GM12873 (cell line): Measurements from ENCODE around the gene AKR1B1.

Source experiments
- CTCF ChIP-seq: IDR thresholded peaks from 2 replicates; pipeline ENCODE4 v1.5.1; 2012; ENCODE audit warnings: low read depth, mild to moderate bottlenecking, moderate library complexity, low read length, control low read depth; ENCODE audit not compliant: insufficient read depth; ENCODE audit errors: missing control alignments

The AKR1B1 gene

DNA sequence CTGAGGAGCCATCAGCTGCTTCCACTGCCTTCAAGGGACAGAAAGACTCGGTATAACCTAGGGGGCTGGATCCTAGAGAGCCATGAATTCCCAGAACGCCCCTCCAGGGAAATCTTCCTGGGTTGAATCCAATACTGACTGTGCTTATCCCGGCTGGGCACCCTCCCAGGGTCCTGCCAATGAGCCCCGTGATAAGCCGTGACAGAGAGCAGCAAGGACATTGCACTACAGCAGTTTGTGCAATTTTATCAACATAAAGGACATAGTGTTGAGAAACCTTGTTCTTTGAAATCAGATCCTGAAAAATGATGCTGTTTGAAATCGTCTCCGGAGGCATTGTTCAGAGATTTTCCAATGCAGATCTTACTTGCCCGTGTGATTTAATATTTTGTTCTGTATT is 18.8 kb downstream of the AKR1B1 start:
- no peak for TF ChIP-seq CTCF

DNA sequence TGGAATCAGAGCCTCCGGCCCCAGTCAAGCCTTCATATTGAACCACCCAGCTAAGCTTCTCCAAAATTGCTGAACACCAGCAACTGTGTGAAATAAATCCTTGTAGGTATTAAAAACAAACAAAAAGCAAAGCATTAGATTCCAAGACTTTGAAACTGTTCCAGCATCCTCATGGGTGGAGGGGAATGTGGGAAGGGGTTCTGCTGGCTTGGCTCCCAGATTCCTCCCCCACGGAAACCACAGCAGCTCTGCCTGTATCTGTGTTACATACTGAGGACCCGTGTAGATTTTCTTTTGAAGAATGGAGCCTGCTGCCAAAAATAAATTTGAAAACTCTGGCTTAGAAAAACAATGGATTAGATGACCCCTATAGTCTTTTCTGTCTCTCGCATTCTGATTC is 20.0 kb downstream of the AKR1B1 start:
- TF ChIP-seq CTCF, result no peak

DNA sequence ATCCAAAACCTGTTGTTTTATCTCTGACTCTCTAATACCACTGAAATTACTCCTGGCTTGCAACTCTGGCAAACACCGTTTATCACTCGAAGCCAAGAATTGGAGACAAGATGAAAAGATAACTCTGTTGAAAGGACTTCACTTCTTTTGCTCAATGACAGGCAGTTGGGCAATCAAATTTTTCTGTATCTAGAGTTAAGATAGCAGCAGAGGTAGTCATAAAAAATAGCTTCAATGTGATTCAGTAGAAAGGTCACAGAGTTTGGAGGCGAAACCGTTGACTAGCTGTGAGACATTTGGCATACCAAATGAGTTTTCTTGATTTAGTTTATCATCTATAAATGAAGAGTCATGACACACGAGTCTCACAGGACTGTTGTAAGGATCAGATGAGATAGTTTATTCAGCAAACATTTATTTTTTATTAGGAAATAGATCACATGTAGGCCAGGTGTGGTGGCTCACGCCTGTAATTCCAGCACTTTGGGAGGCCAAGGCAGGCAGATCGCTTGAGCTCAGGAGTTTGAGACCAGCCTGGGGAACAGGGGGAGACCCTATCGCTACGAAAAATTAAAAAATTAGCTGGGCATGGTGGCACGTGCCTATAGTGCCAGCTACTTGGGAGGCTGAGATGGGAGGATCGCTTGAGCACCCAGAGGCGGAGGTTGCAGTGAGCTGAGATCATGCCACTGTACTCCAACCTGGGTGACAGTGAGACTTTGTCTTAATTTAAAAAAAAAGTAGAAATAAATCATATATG is 23.6 kb downstream of the AKR1B1 start:
- no peak for TF ChIP-seq CTCF

- no peak for TF ChIP-seq CTCF
Observed at GRCh38 chr7:134434701-134435100, 24.2 kb downstream of the AKR1B1 start.

DNA sequence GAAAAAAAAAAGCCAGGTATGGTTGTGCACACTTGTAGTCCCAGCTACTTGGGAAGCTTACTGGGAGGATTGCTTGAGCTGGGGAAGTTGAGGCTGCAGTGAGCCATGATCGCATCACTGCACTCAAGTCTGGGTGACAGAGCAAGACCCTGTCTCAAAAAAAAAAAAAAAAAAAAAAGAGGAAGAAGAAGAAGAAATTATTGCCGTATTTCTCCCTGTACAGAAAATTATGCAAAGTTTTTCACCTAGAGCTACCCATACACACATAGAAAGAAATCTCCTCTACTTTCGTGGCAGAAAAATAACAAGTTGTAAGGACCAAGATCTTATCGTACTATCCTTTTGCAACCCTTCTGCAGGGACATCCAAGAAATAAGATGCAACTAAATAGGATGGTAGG is 25.5 kb downstream of the AKR1B1 start:
- no peak for TF ChIP-seq CTCF

DNA sequence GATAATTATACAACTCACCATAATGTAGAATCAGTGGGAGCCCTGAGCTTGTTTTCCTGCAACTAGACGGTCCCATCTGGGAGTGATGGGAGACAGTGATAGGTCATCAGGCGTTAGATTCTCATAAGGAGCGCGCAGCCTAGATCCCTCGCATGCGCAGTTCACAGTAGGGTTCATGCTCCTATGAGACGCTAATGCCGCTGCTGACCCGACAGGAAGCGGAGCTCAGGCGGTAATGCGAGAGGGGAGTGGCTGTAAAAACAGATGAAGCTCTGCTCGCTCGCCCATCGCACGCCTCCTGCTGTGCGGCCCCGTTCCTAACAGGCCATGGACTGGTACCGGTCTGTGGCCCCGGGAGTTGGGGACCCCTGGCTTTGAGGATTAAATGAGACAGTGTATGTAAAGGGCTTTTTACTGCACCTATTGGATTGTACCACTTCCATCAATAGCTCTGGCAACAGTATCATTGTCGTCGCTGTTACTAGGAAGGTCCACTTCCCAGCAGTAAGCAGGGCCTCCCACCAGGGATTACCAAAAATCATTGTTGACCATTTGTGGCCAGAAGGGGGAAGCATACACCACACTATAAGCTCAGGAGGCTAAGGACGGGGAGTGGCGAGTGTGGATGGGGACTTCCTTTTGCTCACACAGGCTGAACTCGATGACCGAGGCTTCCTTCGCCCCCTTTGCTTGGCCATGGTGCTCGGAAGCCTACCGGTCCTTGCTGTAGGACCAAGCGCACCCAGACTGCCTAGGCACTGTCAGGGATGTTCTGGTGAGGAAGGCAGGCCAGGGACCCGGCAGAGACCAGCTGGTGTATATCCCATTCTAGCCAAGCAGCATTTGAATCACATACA is 26.4 kb downstream of the AKR1B1 start:
- peak; percentile 67 for TF ChIP-seq CTCF

GRCh38 chr7:134431815-134432214 is 27.1 kb downstream of the AKR1B1 start:
- TF ChIP-seq CTCF, result no peak
